Lower leg skin (tissue), 4 donors: ENCODE results near the gene PREP. TPM values are rescaled to one million over a fixed set of nuclear protein-coding genes. Genes with fewer than 3 reads are reported as not detected.

Source experiments
- DNase-seq, 2 donors: peaks; one replicate each; pipeline ENCODE4 v3.0.0-alpha.2; 2019; ENCODE audit warnings: low spot score in 2 of 2
- H3K4me3 ChIP-seq: fragments of 200-600 bp; sonication (generic); 2 replicates; pipeline ENCODE4 v1.5.1; 2017; ENCODE audit warnings: mild to moderate bottlenecking, low read depth; ENCODE audit not compliant: poor library complexity, severe bottlenecking
- CTCF ChIP-seq, 3 donors: fragments of 450-650 bp; IDR thresholded peaks; one replicate each; pipeline ENCODE4 v1.5.1; 2016; ENCODE audit warnings: antibody characterized with exemption in 3 of 3, mild to moderate bottlenecking in 3 of 3, moderate library complexity in 2 of 3
- POLR2A ChIP-seq, 2 donors: fragments of 450-650 bp; IDR thresholded peaks; one replicate each; pipeline ENCODE4 v1.6.1; 2016 to 2017; ENCODE audit warnings: antibody characterized with exemption in 2 of 2, mild to moderate bottlenecking in 1 of 2, moderate library complexity in 1 of 2
- WGBS, 2 donors: methylation state at CpG; one replicate each; pipeline ENCODE4 v1.1.5; 2018; 5-methylcytosine and 5-hydroxymethylcytosine counted together
- intact Hi-C: fragments of 100-400 bp; cut with DNase I; formaldehyde crosslinking; loops from one replicate; pipeline ENCODE4 v1.15.0; 2023; ENCODE audit warnings: low total_unique reads
- total RNA-seq, 4 donors: library from RNA; depleted of rRNA; stranded (reverse); fragments of >200 nt; gene quantifications; one replicate each; pipeline ENCODE4 v1.1.0, GENCODE V29; 2016

The PREP gene
- total RNA-seq, 4 donors from 2014 or later: 33.9 to 39.1 (median 35.1) TPM

DNA sequence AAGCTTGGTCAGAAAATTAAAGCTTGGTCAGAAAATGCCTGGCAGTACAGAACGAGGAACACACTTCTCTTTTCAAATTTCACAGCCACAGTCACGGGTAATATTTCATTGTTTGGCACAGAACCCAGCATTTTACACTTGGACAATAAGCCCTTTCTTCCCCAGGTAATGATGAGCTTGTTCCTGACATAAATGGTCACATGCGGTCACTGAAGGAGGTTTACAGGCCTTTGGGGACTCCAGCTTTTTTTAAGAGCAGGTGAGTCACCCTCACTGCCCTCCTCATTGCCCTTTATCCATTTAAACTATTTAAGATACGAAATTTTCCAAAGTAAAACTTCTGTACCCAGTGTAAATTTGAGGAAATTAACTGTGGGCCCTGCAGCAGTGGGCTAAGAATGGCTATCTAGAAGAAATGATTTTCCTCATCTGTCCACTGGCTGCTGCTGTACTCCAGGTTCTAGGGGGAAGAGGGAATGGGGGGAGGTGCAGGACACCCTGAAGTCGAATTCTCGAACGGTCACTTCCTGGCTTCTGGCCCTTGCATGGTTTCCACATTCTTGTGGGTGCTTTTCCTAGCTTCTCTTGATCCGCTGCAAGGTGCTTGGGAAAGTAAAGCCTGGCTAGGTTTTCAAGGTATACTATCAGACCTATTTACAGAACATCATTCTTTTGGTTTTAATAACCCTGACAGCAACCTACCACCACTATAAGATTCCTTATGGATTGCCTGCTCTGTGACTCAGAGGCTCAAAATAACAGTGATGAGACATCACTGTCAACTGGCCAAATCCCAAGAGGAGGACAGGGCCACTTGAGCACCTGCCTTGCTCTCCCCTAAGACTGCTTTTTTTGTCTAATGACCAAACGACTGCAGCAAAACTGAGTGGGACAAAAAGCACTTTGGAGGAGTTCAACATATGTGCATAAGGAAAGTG, 75.8 kb downstream of the PREP start:
- DNase-seq: no peak
- TF ChIP-seq POLR2A (IDR thresholded peaks at IDR 0.05): no peak
- TF ChIP-seq CTCF (IDR thresholded peaks at IDR 0.05): no peak
- WGBS, 2 donors: 79% methylated on average over 9 of the region's 9 CpGs
- intact Hi-C loops: no loop called here
- H3K4me3 ChIP-seq: no peak overlapping the region

DNA sequence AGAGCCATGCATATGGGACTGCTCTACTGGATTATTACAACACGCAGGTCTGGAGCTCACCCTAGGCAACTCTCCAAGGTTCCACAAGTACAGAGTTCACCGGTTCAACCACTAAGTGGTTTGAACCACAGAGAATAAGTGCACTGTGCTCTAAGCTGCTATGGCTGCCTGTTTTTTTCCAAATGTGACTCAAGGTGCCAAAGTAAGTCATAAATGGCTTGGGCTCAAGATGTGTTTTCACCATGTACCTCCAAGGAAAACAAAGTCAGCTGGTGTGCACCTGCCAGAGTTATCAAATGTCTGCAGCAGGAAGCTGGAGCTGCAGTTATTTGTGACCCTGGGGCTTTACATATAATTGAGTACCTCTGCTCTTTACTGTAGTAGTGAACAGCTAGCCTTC, 76.7 kb downstream of the PREP start:
- no peak overlapping the region for H3K4me3 ChIP-seq
- WGBS, 2 donors: 49 to 56% methylated on average over 2 of the region's 2 CpGs
- peak in 1 of 2 donors; percentile 19 for DNase-seq
- intact Hi-C loops: no loop called here
- no peak for TF ChIP-seq POLR2A (IDR thresholded peaks at IDR 0.05)
- no peak for TF ChIP-seq CTCF (IDR thresholded peaks at IDR 0.05)

GRCh38 chr6:105324386-105324950, 78.4 kb downstream of the PREP start:
- WGBS, 2 donors: 83 to 85% methylated on average over 9 of the region's 9 CpGs
- no peak overlapping the region for H3K4me3 ChIP-seq
- TF ChIP-seq CTCF (IDR thresholded peaks at IDR 0.05) (no peak), POLR2A (IDR thresholded peaks at IDR 0.05) (no peak)
- no peak for DNase-seq
- intact Hi-C loops: no loop called here

- H3K4me3 ChIP-seq: no peak overlapping the region
- WGBS, 2 donors: 90 to 91% methylated on average over 3 of the region's 3 CpGs
- intact Hi-C loops: no loop called here
- DNase-seq: no peak
- no peak for TF ChIP-seq CTCF (IDR thresholded peaks at IDR 0.05)
- TF ChIP-seq POLR2A (IDR thresholded peaks at IDR 0.05): no peak
Measured at GRCh38 chr6:105322499-105323225, 80.2 kb downstream of the PREP start.

DNA sequence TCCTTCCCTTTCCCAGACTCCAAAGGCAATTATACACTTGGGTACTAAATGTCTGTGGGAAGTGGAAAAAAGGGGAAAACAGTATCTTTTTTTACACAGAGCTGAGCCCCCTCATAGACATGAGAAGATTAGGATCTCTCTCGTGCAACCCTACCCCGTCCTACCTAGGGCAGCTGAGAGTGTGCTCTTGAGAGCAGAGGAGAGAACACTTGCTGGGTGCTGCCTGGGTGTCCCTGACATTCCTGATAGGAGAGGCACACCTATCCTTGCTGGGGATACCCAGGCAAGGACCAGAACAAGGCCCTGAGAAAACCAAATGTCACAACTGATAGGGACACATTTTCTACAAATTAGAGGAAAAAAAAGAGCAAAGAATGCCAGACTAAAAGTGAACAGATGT, 81.2 kb downstream of the PREP start:
- DNase-seq: no peak
- 86 to 100% methylated on average over 2 of the region's 2 CpGs for WGBS, 2 donors
- intact Hi-C loops: no loop called here
- TF ChIP-seq CTCF (IDR thresholded peaks at IDR 0.05) (no peak), POLR2A (IDR thresholded peaks at IDR 0.05) (no peak)
- H3K4me3 ChIP-seq: no peak overlapping the region
